ENCODE results near the gene CERS1. TPM values are rescaled to one million over a fixed set of nuclear protein-coding genes. Genes with fewer than 3 reads are reported as not detected.

CERS1 gene
- total RNA-seq, 1 experiment from 2014 or later: 0.96 TPM

DNA sequence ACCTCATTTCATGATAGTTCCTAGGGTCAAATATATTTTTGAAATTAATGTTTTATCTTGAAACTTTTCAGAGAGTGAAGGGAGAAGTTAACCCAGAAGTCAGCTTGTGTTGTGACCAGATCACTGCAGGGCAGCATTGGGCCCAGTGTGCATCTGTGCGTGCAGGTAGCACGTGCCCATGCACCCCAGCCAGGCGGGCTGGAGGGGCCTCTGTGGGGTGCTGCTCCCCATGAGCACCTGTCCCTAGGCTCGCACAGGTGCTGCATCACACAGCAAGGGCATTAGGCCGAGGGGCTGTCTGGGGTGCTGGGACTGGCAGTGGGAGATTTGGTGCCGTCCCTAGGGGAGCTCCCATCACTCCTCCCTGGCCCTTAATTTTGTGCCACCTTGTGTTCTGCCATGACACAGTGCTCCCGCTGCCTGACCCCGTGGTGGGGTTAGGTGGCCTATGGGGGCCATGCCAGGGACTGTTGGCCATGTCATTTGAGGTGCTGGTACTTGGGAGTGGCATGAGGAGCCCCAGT is 51.1 kb downstream of the CERS1 start:
- ATAC-seq (no peak), DNase-seq (ENCODE audit: low read depth, low spot score) (no peak)
- Histone ChIP-seq H3K9ac (ENCODE audit: low read length) (no peak overlapping the region), H3K9me2 (ENCODE audit: insufficient read depth) (no peaks in the 10 kb centered on the region), H3K36me3 (ENCODE audit: control insufficient read depth in 1 of 2, insufficient read depth in 2 of 2, low read length in 2 of 2) (peaks cover 9 to 29% of the 10 kb centered on the region in 2 experiments; a peak in 3 of 4 replicates), H3K9me3 (ENCODE audit: control insufficient read depth in 1 of 2, insufficient read depth in 1 of 2, low read depth in 1 of 2, low read length in 2 of 2) (no peaks in the 10 kb centered on the region), H3K27ac (ENCODE audit: low read depth, low read length) (no peak overlapping the region), H3K79me2 (ENCODE audit: insufficient read depth, low read length) (peaks cover 99% of the 10 kb centered on the region), H4K20me1 (ENCODE audit: insufficient read depth) (peaks cover 22% of the 10 kb centered on the region; the same call in 1 of the 2 replicates), H3K4me2 (ENCODE audit: low read length) (no peak overlapping the region), H3K27me3 (ENCODE audit: insufficient read depth, low read length) (no peaks in the 10 kb centered on the region), H2AFZ (ENCODE audit: low read depth, low read length, poor library complexity, severe bottlenecking) (no peak overlapping the region), H3K4me3 (replicated peaks in 1 of 2; ENCODE audit: low read depth in 1 of 2, low read length in 2 of 2) (no peak overlapping the region), H3K4me1 (ENCODE audit: control insufficient read depth in 1 of 2, insufficient read depth in 2 of 2, low read length in 2 of 2) (0 out of 4 replicates have a peak, but pooled peaks cover 0 to 4% of the 10 kb centered on the region in 2 experiments)
- TF ChIP-seq ELF1 (IDR thresholded peaks at IDR 0.05; ENCODE audit: borderline replicate concordance, low read depth) (no peak), ZFX (IDR thresholded peaks at IDR 0.05) (no peak)
- ChIA-PET RAD21 (ENCODE audit: low non-redundant PET in 1 of 2, low total read pairs in 2 of 2, uncharacterized antibody in 2 of 2, unreplicated experiment in 2 of 2) (no interaction called here), POLR2A (no interaction called here), CTCF (no interaction called here)
- BruUV-seq (replicated peaks): no TSS peak
- intact Hi-C loops (cut with micrococcal nuclease): loop anchor here (5.0 kb wide), 1 partner anchor 393 kb away; no protein-coding TSS in a partner anchor

DNA sequence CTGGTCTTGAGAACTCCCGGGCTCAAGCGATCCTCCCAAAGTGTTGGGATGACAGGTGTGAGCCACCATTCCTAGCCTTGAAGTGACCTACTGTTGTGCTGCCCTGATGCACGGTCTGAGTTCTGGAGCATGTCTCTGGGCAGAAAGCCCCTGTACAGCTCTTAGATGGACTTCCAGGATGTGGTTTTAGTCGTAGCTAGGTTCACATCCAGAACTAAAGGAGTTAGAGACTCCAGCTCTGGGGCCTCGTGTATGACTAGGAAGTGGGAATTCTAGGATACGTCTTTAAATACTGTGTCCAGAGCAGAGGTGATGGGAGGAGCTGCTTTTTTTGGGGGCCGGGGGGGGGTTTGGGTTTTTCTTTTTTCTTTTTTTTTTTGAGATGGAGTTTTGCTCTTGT is 52.0 kb downstream of the CERS1 start:
- ChIA-PET RAD21 (ENCODE audit: low non-redundant PET in 1 of 2, low total read pairs in 2 of 2, uncharacterized antibody in 2 of 2, unreplicated experiment in 2 of 2) (no interaction called here), POLR2A (interaction anchor here (0.7 kb wide), 1 partner anchor 521 kb away, joined by 6 read pairs; no protein-coding TSS in a partner anchor), CTCF (interaction anchor here (0.6 to 0.9 kb wide), 2 partner anchors 11 to 24 kb away, joined by 3 to 4 read pairs; no protein-coding TSS in a partner anchor)
- no peak overlapping the region for H3K27ac ChIP-seq (ENCODE audit: low read depth, low read length)
- H3K9ac ChIP-seq (ENCODE audit: low read length): no peak overlapping the region
- BruUV-seq (replicated peaks): no TSS peak
- H3K27me3 ChIP-seq (ENCODE audit: insufficient read depth, low read length): no peaks in the 10 kb centered on the region
- H3K36me3 ChIP-seq (ENCODE audit: control insufficient read depth in 1 of 2, insufficient read depth in 2 of 2, low read length in 2 of 2): peaks cover 8 to 26% of the 10 kb centered on the region in 2 experiments; a peak in 3 of 4 replicates
- ATAC-seq: no peak
- H3K9me2 ChIP-seq (ENCODE audit: insufficient read depth): no peaks in the 10 kb centered on the region
- peaks cover 99% of the 10 kb centered on the region for H3K79me2 ChIP-seq (ENCODE audit: insufficient read depth, low read length)
- H3K4me1 ChIP-seq (ENCODE audit: control insufficient read depth in 1 of 2, insufficient read depth in 2 of 2, low read length in 2 of 2): 0 out of 4 replicates have a peak, but pooled peaks cover 0 to 4% of the 10 kb centered on the region in 2 experiments
- DNase-seq (ENCODE audit: low read depth, low spot score): no peak
- peaks cover 26% of the 10 kb centered on the region; the same call in 1 of the 2 replicates for H4K20me1 ChIP-seq (ENCODE audit: insufficient read depth)
- H3K4me2 ChIP-seq (ENCODE audit: low read length): no peak overlapping the region
- no peaks in the 10 kb centered on the region for H3K9me3 ChIP-seq (ENCODE audit: control insufficient read depth in 1 of 2, insufficient read depth in 1 of 2, low read depth in 1 of 2, low read length in 2 of 2)
- no peak overlapping the region for H2AFZ ChIP-seq (ENCODE audit: low read depth, low read length, poor library complexity, severe bottlenecking)
- intact Hi-C loops (cut with micrococcal nuclease): no loop called here
- no peak overlapping the region for H3K4me3 ChIP-seq (replicated peaks in 1 of 2; ENCODE audit: low read depth in 1 of 2, low read length in 2 of 2)
- TF ChIP-seq ZBTB33 (IDR thresholded peaks at IDR 0.05; ENCODE audit: extremely low read depth, insufficient replicate concordance, low read length) (no peak), REST (IDR thresholded peaks at IDR 0.05; ENCODE audit: low read depth) (no peak), ZNF274 (IDR thresholded peaks at IDR 0.05; ENCODE audit: low read depth, low read length) (no peak), ELF1 (IDR thresholded peaks at IDR 0.05; ENCODE audit: borderline replicate concordance, low read depth) (no peak), ATF3 (IDR thresholded peaks at IDR 0.05) (no peak), ZFX (IDR thresholded peaks at IDR 0.05) (no peak), SRF (IDR thresholded peaks at IDR 0.05; ENCODE audit: low read depth) (no peak), EZH2phosphoT487 (IDR thresholded peaks at IDR 0.05; ENCODE audit: borderline replicate concordance) (no peak)
- TF ChIP-seq, protein P1, sequence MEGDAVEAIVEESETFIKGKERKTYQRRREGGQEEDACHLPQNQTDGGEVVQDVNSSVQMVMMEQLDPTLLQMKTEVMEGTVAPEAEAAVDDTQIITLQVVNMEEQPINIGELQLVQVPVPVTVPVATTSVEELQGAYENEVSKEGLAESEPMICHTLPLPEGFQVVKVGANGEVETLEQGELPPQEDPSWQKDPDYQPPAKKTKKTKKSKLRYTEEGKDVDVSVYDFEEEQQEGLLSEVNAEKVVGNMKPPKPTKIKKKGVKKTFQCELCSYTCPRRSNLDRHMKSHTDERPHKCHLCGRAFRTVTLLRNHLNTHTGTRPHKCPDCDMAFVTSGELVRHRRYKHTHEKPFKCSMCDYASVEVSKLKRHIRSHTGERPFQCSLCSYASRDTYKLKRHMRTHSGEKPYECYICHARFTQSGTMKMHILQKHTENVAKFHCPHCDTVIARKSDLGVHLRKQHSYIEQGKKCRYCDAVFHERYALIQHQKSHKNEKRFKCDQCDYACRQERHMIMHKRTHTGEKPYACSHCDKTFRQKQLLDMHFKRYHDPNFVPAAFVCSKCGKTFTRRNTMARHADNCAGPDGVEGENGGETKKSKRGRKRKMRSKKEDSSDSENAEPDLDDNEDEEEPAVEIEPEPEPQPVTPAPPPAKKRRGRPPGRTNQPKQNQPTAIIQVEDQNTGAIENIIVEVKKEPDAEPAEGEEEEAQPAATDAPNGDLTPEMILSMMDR (IDR thresholded peaks at IDR 0.05 in 2 of 3, conservative IDR thresholded peaks at IDR 0.05 in 1 of 3; ENCODE audit: borderline replicate concordance in 1 of 3, insufficient read depth in 1 of 3, low read depth in 2 of 3, low read length in 2 of 3): no peak

All from HCT116 (cell line).